ENCODE data around the gene WDR33.

WDR33 gene

DNA sequence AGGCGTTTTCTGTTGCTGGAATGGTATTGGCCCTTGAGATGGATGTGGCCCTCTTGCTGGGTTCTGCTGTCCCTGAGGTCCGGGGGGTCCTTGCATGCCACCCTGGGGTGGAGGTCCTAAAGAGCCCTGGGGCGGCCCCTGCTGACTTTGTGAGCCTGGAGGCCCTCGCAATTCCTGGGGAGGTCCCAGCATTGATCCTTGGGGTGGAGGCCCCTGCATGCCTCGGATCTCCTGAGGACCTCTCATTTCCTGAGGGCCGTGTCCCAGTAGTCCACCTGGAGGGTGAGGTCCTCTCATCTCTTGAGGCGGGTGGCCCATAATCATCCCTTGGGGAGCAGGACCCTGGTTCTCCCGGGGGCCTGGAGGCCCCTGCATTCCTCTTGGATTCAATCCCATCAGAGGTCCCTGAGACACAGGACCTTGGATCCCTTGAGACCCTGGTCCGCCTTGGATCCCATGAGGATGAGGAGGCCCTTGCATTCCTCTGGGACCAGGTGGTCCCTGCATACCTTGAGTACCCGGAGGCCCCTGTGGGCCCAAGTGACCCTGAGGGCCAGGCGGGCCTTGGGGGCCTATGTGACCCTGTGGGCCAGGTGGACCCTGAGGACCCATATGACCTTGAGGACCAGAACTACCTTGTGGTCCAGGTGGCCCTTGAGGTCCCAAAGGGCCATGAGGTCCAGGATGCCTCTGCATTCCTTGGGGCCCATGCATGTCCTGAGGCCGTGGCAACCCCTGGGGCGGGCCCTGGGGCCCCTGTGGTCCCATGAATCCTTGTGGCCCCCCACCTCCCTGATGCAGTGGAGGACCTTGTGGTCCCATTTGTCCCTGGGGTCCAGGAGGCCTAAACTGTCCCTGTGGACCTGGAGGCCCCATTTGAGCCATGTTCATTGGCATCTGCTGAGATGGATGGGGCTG lies 91.4 kb downstream of the WDR33 start:
- no peak for DNase-seq (ENCODE audit: low read depth in 2 of 2)

GRCh38 chr2:127718271-127718670 lies 92.7 kb downstream of the WDR33 start:
- no peak for DNase-seq (ENCODE audit: low read depth in 2 of 2)

GRCh38 chr2:127715778-127716449 lies 95.1 kb downstream of the WDR33 start:
- DNase-seq (ENCODE audit: low read depth in 2 of 2): no peak

DNA sequence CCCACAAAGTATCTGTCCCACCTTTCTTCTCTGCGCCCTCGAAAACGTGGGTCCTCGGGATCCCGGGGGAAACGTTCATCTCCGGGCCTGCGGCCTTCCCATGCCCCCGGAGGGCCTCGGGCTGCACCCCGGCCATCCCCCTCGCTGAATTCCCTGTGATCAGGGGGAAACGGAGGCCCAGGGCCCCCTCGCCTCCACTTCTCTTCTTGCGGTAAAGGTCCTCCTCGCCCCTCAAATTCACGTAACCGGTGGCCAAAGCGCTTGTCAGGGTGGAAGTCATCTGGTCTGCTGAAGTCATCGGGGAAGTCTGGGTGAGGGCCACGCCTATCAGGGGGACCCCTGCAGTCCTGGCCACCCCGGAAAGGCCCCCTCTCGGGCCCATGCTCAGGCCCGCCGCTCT lies 97.4 kb downstream of the WDR33 start:
- DNase-seq (ENCODE audit: low read depth in 2 of 2): no peak

DNA sequence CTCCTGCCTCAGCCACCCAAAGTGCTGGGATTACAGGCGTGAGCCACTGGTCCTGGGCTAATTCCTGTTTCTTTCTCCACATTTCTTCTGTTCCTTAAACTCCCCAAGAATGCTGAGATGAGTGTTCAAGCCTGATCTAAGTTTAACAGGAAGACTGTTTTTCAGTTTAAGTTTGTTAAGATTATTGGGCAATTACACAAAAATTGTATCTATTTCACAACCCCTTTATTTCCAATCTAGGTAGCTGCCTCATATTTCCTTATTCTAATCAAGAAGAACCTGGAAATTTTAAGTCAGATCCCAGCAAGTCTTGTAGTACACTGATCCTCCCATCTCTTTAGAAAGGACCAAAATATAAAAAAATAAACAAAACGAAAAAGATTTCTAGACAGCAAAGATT lies 98.0 kb downstream of the WDR33 start:
- no peak for DNase-seq (ENCODE audit: low read depth in 2 of 2)

- DNase-seq (ENCODE audit: low read depth in 2 of 2): no peak
Observed at GRCh38 chr2:127709336-127709735, 101.6 kb downstream of the WDR33 start.

DNA sequence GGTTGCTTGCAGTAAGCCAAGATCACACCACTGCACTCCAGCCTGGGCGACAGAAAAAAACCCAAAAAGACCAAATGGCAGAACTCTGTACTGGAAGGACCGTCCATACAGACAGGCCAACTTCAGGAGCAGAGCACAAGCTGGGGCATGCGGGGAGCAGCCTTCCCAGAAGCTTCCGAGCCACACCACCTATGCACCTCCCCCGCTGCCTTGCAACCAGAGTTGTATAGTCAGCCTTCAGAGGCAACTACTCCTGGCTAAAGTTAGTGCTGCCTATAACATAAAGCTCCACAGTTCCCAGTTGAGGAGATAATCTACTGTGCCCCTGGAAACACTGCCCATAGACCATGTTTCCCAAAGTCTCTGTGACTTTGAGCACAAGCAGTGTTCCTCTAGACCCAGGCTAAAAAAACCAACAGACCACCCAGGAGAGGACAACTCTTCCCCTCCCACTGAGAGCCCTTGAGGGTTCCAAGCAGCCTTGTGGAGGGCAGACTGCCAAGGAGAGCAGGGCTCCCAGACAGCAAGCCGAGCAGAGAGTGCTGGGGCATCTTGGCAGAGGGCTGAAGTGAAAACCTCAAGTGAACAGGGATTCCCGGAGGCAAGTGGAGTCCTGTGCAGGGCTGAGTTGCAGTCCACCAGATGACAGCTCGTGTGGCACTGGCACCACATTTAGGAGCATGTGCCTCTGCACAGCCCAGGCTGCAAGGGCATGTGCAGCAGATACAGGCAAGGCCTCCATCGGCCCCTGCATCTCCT lies 102.9 kb downstream of the WDR33 start:
- no peak for DNase-seq (ENCODE audit: low read depth in 2 of 2)

DNA sequence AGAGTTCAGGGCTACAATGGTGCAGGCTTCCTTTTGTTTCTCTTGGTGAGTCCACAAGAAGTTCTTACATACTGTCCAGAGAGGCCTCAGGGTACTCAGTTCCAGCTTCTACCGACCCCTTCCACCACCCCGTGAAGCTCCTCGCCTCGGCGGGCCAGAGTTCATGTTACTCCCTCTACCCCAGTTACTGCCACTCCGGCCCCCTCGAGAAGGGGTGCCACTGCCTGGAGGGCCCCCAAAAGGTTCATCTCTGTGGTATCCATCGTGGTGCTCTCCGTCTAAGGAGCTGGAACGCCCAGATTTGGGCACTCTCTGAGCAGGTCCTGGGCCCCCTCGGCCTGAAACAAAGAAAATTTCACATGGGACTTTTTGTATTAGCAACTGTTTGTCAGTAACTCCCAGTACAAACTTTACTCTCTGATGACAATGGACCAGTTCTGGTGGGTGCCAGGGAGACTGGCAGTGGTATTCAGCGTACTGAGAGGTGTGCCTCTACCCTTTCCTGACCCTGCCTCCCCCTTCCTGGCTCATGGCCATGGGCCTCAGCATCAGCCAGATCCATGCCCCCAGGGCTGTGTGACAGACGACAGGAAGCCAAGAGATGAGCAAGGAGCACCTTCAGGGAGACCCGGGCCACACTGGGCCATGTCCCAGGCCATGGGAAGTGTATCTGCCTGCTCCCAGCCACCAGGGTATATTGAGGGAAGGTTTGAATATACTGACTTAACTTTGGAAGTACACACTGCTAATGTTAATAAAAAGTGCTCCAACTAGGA lies 104.6 kb downstream of the WDR33 start:
- DNase-seq (ENCODE audit: low read depth in 2 of 2): no peak

DNA sequence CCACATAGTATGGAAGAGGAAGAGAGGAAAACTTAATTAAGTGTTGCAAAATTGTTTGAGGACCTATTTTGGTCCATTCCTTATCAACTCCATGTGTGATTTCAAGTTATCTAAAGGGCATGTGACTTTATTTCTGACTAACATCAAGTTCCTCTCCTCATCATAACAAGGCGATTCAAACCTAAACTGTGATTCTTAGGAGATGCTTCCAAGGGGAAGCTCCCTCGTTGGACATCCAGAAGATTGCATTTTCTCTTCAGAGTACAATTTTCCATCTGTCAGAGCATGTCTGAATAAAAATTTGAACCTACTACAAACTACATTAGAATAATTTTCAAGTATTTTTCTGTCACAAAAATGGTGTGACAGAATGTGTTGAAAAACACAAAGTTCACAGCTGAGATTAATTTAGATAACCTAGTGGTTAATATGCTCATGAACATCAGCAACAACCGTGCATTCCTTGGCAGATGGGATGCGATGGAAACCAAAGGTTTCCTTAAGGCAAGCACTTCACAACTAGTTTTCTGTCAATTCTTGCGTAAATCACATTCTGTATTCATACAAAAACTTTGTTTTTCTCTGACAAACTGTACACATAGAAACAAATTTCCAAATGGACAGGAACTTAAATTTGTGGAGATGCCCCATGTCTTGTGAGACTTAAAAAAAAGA lies 105.4 kb downstream of the WDR33 start:
- DNase-seq (ENCODE audit: low read depth in 2 of 2): no peak

GRCh38 chr2:127704641-127705390 lies 106.2 kb downstream of the WDR33 start:
- DNase-seq (ENCODE audit: low read depth in 2 of 2): no peak

GRCh38 chr2:127703282-127703681 lies 107.7 kb downstream of the WDR33 start:
- DNase-seq (ENCODE audit: low read depth in 2 of 2): no peak

- DNase-seq (ENCODE audit: low read depth in 2 of 2): no peak
Observed at GRCh38 chr2:127702395-127703009, 108.5 kb downstream of the WDR33 start.

DNA sequence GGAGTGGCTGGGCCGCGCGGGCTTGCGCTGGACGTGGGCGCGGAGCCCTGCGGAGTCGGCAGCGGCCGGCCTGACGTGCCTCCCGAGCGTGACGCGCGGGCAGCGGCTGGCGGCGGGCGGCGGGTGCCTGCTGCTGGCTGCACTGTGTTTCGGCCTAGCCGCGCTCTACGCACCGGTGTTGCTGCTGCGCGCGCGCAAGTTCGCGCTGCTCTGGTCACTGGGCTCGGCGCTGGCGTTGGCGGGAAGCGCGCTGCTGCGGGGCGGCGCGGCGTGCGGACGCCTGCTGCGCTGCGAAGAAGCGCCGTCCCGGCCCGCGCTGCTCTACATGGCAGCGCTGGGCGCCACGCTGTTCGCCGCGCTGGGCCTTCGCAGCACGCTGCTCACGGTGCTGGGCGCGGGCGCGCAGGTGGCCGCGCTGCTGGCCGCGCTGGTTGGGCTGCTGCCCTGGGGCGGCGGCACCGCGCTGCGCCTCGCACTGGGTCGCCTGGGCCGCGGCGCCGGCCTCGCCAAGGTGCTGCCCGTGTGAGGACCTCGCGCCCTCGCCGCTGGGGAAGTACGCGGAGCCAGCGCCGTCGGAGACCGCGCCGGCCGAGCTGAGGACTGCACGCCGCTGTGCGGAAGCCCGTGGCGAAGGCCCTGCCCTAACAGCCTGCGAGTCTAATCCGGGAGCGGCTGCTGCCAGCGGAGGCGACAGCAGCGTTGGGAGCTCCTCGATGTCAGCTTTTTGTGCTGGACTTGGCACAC lies 109.1 kb downstream of the WDR33 start:
- DNase-seq (ENCODE audit: low read depth in 2 of 2): peak; percentile 54 to 56

DNA sequence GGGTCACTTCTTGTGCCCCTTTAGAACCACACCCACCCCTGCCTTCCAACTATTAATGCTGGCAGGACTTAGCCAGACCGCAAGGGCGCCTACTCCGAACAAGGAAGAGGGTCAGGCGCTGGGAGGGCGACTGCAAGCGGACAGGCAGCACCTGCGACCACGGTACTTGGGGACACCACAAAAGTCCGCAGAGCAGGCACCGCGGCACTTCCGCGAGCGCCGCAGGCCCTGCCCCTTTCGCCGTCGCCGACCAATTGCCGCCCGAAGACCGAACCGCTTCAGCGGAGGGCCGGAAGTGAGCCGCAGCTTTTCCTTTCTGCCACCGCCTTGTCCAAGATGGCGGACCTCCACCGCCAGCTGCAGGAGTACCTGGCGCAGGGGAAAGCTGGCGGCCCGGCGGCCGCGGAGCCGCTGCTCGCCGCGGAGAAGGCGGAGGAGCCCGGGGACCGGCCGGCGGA lies 109.7 kb downstream of the WDR33 start, which contains the start of gene SFT2D3:
Gene SFT2D3, plus strand, starts transcription at position 305 of the 458 bp plus-strand sequence. Its CDS starts 32 bp downstream, at position 337.
- DNase-seq (ENCODE audit: low read depth in 2 of 2): peak; percentile 83 to 86

DNA sequence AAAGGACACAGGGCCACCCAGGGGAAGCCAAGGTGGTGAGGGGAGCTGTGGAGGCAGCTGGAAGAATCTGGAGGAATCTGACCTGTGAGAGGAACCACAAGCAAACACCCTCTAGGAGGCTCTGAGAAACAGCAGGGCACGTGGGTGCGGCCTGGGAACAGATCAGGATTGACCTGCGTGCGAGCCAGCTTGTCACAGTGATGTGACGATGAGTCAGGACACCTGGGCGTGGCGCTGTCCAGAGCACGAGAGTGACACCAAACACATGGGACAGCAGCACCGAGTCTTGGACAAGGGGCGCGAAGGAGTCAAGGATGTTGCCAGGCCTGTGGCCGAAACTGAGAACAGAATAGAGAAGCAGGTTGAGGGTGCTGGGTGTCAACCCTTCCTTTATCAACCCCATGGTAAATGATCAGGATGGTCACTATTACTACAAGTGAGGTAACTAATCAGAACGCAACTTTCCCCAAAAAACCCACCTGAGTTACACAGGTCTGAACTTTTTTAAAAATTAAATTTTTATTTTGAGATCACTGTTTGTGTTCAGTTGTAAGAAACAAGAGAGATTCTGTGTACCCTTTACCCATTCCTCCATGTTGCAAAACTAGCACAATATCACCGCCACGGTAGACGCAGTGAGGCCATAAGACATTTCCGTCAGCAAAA lies 110.3 kb downstream of the WDR33 start:
- peak in 1 of 2 experiments; percentile 11 for DNase-seq (ENCODE audit: low read depth in 2 of 2)

GRCh38 chr2:127698553-127699355 lies 112.2 kb downstream of the WDR33 start:
- no peak for DNase-seq (ENCODE audit: low read depth in 2 of 2)

DNA sequence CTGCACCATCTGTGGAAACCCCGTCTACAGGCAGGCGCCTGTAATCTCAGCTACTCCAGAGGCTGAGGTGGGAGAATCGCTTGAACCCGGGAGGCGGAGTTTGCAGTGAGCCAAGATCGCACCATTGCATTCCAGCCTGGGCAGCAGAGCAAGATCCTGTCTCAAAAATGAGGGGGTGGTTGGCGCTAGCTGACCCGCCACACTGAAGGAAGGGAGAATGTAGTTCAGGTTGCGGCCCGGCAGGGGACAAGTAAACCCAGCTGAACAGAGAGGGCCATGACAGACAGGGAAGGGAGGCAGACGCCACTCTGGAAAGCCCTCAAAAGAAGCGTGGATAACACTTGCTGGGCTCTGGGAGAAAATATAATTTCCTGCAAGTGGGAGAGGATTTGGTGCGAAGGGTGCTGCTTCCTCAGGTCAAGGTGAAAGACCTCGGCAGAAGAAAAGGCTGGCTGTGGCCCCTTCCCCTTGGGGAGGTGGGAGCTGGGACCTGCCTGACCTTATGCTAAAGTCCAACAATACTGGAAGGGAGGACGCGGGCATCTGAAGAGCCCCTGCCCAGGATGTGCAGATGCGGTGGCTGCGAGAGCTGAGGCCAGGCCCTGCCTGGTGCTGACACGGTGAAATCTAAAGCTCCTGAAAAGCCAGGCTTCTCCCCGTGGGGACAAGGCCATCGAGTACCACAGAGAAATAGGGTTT lies 113.3 kb downstream of the WDR33 start:
- no peak for DNase-seq (ENCODE audit: low read depth in 2 of 2)

Data from stimulated activated CD4-positive, alpha-beta T cell treated with anti-CD3 and anti-CD28 coated beads, Interleukin-12 subunit alpha, Interleukin-12 subunit beta, amount 100 ng/mL, for 24 hours (primary cell).